Fibroblast of skin of back (primary cell): Measurements from ENCODE around the gene LTBP1.
A peak's percentile ranks its signal among the peaks of the same experiment; 100 is the strongest.

Experiments used
- DNase-seq: peaks from one replicate; pipeline ENCODE4 v3.0.0-alpha.2; 2013

Gene LTBP1

DNA sequence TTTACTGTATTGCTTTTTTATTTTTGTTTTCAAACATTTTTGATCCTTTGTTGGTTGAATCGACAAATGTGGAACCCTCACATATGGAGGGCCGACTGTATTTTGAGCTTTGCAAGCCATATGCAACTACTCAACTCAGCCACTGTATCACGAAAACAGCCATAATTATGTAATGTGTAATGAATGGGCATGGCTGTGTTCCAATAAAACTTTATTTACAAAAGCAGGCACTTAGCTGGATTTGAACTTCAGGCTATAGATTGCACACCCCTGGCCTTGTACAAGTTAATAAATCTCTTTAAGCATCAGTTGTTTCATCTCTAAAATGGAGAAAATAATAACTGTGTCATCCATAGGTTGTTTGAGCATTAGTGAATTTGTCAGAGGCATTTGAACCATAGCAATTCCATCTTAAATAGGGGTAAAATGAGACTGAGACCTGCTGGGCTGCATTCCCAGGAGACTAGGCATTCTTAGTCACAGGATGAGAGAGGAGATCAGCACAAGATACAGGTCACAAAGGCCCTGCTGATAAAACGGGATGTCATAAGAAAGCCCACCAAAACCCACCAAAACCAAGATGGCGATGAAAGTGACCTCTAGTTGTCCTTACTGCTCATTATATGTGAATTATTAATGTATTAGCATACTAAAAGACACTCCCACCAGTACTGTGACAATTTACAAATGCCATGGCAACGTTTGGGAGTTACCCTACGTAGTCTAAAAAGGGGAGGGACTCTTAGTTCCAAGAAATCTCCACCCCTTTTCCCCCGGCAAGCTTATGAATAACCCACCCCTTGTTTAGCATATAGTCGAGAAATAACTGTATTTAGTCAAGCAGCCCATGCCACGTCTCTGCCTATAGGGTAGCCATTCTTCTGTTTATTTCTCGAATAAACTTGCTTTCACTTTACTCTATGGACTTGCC, 13.7 kb upstream of the LTBP1 start:
- DNase-seq, result no peak

DNA sequence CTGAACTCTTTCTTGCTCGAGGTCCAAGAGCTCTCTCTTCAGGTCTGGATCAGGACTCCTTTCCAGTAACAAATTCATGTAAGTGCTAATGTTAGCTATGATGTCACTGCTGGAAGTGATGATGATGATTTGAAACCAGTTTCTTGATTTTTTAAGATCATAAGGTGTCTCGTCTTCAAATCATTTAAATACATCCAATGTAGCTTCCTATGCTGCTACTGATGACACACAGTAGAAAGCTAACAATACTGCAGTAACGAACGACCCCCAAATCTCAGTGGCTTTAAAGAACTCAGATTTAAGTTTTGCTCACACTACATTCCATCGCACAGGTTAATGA, 13.0 kb upstream of the LTBP1 start:
- no peak for DNase-seq

DNA sequence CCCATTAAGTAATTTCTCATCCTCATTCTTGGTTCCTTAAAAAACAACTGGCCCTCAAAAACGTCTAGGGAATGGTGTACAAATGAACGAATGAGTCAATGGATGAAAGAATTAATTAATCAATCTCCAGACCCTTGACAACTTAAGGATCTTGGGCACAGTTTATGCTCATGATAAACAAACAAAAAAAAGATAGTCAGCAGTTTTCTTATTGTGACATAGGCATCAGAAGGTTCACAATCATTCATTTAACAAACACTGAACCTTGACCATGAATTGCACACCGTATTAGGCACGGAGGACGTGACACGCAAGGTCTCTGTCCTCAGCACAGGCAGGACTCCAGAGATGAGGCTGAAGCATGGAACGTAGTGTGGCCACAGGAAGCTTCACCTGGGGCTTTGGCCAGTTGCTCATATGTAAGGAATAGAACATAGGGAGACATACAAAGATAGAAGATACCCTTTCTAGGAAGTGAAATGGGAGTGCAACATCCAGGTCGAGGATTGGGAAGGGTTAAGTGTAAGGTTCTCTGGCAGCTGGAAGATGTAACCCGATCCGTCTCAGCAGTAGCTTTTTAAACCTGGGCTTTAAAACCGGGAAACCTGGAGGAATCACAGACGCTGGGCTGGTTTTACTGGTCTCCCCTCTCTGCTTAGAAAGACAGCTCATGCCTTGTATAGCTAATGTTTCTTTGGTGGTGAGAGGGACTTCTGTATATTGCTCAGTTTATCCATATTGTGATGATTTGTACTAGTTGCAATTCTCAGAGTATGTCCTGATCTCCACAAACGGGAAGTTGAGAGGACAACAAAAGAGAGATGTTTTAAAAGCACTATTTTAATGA, 8.9 kb upstream of the LTBP1 start:
- DNase-seq, result peak; percentile 10

DNA sequence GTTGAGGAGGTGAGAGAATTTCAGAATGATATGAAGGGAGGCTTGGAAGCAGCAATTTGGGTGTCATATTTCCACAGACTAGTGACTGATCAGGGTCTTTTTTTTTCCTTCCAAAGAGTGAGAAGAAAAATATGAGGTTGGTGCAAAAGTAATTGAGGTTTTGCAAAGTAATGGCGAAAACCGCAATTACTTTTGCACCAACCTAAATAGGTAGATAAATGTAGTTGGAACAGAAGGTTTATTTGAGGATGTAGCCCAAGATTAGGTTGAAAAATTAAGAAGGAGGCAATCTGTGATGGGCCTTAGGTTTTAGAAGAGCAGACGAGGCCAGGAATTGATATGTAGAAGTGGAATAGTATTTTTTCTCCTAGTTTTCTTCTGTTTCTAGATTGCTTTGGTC, 7.8 kb upstream of the LTBP1 start:
- DNase-seq, result no peak

DNA sequence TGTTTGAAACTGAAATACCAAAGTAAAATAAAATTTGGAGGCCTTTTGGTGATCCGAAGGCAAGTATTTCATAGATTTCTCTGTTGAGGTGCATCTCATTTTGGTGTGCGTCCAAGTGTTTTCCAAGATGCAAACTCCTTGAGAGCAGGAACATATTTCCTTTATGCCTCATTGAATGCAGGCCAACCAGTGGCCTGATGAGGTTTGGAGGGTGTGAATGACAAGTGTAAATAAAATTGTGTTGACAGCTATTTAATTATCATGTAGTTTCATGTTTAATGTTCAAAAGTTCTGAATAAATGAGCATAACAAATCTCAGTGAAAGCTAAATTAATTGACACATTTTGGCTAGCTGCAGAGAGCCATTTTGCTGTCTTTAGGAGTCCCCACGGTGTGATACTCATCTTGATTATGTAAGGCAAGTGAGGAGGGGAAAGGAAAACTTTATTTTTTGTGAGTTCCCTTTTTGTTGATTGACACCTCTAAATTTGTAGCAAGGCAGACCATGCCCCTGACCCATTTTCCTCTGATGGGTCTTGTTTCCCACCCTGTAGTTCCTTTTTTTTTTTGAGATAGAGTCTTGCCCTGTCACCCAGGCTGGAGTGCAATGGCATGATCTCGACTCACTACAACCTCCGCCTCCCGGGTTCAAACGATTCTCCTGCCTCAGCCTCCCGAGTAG, 6.3 kb upstream of the LTBP1 start:
- no peak for DNase-seq

DNA sequence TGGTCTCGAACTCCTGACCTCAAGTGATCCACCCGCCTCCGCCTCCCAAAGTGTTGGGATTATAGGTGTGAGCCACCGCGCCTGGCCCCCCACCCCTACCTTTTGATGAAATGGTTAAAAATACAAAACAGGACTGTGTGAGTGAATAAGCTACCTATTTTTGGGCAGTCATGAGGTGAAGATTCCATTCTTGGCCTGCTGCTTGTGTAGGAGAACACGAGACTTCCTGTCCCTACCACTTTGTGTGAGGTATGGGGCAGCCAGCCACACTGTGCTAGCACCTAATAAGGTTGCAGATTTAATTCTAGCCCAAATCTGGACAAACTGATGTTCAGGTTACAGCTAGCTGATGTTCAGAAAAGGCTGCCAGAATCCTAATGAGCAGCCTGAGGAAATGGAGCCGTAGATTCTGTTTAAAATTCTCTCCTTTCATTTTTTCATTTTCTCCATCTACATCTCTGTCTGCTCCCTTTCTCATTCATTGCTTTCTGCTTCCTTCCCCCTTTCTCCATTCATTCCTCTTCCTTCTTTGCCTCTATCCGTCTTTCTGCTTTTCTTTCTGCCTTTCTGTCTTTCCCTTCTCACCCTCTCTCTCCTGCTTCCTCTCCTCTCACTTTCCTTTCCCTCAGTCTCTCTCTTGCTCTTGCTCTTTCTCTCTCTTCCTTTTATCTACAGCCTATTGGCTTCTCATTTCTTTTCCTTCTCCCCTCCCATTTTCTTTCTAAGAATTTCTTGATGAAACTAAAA, 4.6 kb upstream of the LTBP1 start:
- DNase-seq, result no peak

DNA sequence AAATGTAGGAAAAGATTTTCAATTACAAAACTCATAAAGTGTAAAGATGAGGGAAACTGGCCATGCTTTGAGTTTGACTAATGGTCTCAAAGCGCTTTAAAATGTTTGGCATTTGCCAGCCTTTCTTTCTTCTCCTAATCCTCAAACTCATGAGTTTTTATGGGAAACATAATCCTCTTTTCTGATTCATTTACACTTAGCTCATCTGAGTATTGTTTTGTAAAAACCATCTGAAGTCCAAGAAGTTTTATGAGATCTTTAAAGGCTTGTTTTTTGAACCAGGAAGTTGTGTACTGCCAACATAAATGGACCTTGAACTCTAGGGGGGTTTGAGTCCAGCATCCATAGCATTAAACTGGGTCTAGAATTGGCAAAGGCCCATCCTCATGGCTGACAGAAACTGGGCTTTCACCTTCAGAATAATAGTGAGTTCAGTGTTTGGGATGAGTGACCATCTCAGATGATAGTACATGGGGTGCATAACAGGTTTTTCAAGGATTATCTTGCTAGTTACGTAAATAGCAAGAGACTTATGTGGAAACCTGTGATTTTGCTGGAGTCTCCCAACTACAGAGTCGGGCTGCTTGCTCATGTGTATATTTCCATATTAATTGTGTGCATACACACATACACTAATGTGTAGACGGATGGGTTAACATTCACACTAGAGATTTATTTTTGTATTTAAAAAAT, 3.8 kb upstream of the LTBP1 start:
- DNase-seq, result no peak

DNA sequence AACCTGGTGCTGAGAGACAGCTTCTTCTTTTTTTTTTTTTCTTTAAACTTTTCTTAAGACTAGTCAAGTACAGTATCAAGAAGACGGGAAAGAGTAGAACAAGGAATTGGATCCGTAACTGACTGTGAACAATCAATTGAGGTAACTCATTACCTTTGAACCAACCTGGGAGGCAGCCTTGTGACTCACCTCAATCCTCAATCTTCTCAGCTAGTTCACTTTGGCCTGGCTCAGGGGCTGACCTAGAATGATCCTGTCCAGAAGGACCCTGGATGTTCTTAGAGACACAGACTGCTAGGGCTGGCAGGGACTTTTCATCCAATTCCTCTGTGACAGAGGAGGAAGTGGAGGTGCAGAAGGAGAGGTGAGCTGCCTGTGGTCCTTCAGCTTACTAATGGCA, 1.5 kb upstream of the LTBP1 start:
- no peak for DNase-seq

DNA sequence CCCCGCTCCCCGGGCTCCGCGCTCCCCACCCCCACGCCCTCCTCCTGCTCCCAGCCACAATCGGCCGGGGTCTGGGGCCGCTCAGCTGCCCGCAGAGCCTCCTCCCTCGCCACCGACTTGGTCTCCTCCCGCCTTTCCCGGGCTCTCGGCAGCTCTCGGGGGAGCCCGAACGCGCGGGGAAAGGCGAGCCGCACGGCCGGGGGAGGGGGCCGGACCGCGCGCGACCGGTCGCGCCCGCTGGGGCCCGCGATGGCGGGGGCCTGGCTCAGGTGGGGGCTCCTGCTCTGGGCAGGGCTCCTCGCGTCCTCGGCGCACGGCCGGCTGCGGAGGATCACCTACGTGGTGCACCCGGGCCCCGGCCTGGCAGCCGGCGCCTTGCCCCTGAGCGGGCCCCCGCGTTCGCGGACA, 327 bp downstream of the LTBP1 start:
- no peak for DNase-seq

DNA sequence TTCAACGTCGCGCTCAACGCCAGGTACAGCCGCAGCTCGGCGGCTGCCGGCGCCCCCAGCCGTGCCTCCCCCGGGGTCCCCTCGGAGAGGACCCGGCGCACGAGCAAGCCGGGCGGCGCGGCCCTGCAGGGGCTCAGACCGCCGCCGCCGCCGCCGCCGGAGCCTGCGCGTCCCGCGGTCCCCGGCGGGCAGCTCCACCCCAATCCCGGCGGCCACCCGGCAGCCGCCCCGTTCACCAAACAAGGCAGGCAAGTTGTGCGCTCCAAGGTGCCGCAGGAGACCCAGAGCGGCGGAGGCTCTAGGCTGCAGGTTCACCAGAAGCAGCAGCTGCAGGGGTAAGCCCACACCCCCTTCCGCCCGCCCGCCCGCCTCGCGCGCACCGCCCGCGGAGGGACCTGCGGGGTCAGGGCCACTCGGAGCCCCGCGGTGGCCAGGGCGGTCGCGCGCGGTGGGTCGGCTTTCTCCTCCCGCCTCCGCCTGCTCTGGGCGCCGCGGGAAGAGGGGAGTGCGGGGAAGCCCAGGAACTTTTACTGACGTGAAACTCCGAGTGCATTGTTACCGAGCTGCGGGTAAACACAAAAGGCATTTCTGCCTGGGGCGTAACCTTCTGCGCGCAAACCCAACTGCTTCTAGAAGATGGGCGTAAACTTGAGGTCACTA, 861 bp downstream of the LTBP1 start:
- DNase-seq, result peak; percentile 48

DNA sequence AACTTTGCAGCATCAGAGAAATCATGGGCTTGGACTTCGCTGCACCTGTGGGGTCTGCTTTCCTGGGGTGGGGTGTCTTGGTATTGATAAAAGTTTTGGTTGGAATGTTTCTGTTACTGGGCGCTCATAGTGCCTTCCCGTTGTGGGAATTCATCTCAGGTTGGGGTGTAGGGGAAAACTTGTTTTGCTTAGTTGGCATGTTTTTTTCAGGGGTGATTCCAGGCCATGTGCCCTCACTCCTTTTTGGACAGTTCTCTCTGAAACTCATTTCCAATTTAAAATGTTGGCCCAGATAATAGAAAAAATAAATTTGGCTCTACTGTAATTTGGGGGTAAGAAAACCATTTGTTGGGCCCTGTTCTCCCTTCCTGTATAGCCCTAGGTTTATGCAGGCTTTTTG, 1.5 kb downstream of the LTBP1 start:
- no peak for DNase-seq

DNA sequence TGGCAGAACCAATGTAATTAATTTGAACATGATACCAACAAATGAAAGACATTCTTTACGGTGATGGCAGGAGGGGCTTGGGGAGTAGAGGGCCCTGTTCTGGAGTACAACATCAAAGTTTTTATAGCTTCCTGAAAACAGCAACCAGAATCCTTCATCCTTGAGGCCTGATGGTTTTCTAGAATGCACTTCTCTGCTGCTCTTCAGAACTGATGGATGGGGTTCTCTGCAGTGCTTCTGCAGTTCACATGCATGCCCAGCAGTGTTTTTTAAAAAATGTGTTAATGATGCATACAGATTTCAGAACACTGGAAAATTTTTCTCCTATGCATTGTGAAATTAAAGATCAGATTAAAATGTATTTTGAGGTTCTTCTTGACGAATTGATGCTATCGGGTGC, 2.5 kb downstream of the LTBP1 start:
- no peak for DNase-seq

DNA sequence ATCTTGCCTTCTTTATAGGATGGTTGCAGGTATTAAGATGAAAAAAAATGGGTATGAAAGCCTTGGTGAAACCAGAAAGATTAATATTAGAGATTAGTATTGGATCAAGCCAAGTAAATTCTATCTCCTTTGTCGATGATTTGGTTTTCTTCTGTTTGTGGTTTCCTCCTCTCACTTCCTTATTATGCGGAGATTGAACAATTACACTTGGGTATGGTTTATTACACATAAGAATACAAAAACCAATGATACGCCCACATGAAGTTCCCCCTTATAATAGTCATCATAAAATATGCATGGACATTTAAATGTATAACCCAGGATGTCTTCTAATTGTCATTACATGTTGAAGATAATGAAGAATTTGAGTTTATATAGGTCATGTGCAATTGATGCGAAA, 4.9 kb downstream of the LTBP1 start:
- DNase-seq, result no peak

DNA sequence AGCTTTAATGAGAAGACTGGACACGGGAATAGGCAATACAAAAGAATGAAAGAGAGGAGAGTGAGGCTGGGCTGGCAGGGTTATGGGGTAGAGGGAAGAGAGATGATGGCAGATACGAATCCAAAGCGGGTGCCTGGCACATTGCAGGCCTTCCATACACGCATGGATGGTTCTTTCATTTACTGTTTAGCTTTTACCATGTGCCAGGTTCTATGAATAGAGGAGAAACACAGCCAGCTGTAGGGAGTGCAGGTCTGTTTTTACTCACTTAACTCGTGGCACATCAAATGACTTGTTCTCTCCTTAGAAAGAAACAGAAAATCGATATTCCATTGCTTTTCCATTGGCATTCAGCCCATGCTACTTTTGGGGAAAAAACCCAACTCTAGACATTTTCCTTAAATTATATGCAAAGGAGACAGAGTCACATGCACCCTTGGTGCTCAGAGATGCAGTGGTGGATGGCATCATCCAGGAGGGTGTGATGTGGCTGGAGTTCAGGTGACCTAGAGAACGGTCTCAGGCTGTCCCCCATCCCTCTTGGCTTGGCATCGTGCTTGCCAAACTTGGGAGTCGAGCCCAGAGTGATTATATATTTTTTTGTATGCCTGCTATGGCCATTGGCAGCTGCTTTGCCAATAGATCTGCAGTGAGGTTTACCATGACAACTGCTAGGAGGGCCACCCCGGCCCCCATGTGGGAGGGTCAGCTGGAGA, 6.2 kb downstream of the LTBP1 start:
- no peak for DNase-seq

DNA sequence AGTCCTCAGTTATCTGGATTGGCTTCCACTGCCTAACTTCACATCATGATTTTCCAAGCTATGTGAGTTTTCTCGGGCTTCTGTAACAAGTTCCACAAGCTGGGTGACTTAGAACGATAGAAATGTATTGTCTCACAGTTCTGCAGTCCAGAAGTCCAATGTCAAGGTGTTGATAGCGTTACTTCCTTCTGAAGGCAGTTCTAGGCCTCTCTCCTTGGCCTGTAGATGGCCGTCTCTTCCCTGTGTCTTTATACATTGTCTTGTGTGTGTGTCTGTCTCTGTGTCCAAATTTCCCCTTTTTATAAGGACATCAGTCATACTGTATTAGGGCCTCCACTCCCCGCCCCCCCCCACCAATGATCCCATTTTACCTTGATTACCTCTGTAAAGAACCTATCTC, 7.5 kb downstream of the LTBP1 start:
- DNase-seq, result no peak

DNA sequence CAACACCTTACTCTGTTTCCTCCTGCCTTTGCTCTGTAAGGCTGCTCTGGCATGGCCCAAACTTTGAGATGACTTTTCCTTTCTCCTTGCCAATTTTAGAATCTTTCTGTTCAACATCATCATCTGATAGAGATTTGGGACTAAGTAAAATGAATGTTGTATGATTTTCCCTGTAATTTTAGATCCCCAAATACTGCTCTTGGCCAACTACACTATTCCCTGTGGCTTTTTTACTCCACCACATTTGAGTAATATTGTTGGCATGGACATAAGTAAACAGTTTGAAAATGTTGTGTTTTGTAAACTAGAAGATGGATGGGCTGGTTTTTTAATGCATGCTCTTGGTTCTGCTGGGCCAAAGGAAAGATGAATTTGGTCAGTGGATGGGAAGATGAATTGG, 12.1 kb downstream of the LTBP1 start:
- no peak for DNase-seq

DNA sequence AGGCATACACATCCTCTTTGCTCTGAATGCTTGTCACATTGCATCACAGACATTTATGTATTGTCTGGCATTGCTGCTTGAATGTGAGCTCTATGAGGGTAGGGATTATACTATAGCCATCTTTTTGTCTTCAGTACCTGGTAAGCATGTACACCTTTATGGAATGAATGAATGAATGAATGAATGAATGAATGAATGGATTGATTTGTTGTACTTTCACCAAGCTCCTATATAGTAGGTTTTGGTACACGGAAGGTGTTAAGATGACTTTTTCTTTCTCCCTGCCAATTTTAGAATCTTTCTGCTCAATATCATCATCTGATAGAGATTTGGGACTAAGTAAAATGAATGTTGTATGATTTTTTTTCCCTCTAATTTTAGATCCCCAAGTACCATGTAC, 13.5 kb downstream of the LTBP1 start:
- DNase-seq, result no peak

DNA sequence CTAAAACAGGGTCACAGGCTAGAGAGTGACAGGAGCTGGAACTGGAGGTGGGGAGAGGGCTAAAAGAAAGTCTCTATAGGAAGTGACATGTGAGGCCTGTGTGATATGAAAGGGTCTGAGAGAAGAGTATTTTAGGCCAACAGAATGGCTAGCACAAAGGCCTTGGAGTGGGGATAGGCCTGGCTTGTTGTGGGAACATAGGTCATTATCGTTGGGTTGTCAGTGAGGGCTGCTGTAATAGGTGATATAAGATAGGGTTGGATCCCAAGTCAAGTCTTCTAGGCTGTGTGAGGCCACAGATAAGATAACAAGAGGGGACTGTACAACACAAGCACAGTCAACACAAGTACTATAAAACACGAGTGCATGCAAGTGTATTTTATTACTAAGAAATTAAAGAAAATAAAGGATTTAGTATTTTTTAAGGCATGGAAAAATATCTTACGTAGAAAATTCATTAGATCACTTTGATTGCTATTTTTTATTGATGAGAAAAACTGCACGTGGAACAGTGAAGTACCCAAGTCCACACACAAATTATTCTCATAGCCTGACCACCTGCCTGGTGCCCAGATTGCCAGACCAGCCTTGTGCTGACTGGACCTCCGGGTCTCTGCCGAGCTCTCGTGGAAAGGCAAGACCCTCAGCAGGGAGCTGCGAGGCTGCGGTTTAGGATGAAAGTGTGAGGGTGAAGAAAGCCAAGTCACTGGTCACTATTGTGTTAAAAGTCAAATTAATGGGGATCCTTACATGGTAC, 14.1 kb downstream of the LTBP1 start:
- DNase-seq, result no peak

DNA sequence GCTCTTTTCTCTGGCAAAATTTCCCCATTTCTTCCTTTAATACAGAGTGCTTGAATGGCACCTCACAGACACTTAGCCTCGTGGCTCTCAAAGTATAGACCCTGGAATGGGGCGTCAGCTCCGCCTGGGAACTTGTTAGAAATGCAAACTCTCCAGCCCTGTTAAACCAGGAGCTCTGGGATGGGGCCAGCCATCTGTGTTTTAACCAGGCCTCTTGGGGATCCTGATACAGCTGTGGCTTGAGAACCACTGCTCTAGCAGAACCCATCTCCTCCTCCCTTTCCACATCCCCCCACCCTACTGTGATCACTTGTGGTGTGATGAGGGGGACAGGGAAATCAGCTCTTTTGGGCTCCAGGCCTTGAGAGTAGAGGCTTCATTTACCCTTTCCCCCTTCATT, 15.9 kb downstream of the LTBP1 start:
- no peak for DNase-seq

DNA sequence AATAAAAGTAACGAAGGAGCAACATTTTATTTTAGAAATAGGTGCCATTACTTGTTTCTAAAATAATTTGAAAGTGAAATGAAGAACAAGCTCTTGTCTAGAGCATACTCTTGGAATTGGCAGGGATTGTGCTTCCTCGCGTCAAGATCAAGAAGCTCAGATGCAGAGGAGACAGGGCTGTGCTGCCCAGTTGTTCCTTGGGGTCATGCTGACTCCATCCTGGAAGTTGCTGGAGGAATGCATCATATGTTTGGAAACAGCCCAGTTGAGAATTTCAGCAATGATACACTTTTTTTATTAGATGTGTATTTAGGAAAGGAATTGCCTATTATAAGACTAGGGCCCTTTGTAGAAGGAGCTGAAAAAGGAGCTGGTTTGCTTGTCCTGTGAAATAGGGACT, 17.2 kb downstream of the LTBP1 start:
- peak; percentile 45 for DNase-seq
